DND-41 (cell line): ENCODE data around the gene ZKSCAN1.
"Not testable (repeated sequence)": the region's sequence is repeated elsewhere in the genome, so short reads cannot be mapped to it uniquely, and the experiment has no call there.

ENCODE experiments used
- ATAC-seq: fragments of 200-7000 bp; cut with Tn5 transposase; 3 replicates; pipeline ENCODE4 v1.9.1; 2021; ENCODE audit warnings: low read depth; ENCODE audit not compliant: insufficient read depth
- DNase-seq: peaks from one replicate; pipeline ENCODE4 v3.0.0-alpha.2; 2020
- H2AFZ ChIP-seq: 2 replicates; pipeline ENCODE4 v1.6.0; 2012; ENCODE audit warnings: low read depth, low read length
- H3K27ac ChIP-seq: 2 replicates; pipeline ENCODE4 v1.5.1; 2012; ENCODE audit warnings: low read length, inconsistent platforms
- H3K27me3 ChIP-seq: fragments of 200-600 bp; sonication (generic); 2 replicates; pipeline ENCODE4 v1.6.0; 2012; ENCODE audit warnings: low read length, mild to moderate bottlenecking, inconsistent platforms; ENCODE audit not compliant: insufficient read depth, poor library complexity
- H3K36me3 ChIP-seq: 2 replicates; pipeline ENCODE4 v1.5.1; 2012; ENCODE audit warnings: low read length, inconsistent platforms; ENCODE audit not compliant: insufficient read depth
- H3K4me1 ChIP-seq: 2 replicates; pipeline ENCODE4 v1.5.1; 2012; ENCODE audit warnings: mild to moderate bottlenecking, low read length; ENCODE audit not compliant: insufficient read depth
- H3K4me2 ChIP-seq: 2 replicates; pipeline ENCODE4 v1.6.0; 2012; ENCODE audit warnings: mild to moderate bottlenecking, moderate library complexity, low read length, inconsistent platforms; ENCODE audit not compliant: insufficient read depth
- H3K4me3 ChIP-seq, 2 experiments: fragments of 200-600 bp in 1 of 2; shearing (Covaris generic) in 1 of 2; 2 replicates each; pipeline ENCODE4 v1.5.1; 2012 to 2016; ENCODE audit warnings: inconsistent platforms in 2 of 2, low read length in 2 of 2, mild to moderate bottlenecking in 2 of 2, low read depth in 1 of 2, moderate library complexity in 1 of 2
- H3K79me2 ChIP-seq: 2 replicates; pipeline ENCODE4 v1.6.0; 2012; ENCODE audit warnings: low read length, inconsistent platforms; ENCODE audit not compliant: insufficient read depth
- H3K9ac ChIP-seq: 2 replicates; pipeline ENCODE4 v1.6.0; 2012; ENCODE audit warnings: low read depth, mild to moderate bottlenecking, inconsistent platforms, low read length, moderate library complexity
- H3K9me3 ChIP-seq: 2 replicates; pipeline ENCODE4 v1.5.1; 2012; ENCODE audit warnings: low read length, moderate library complexity, mild to moderate bottlenecking, inconsistent platforms; ENCODE audit not compliant: insufficient read depth, severe bottlenecking
- H4K20me1 ChIP-seq: 2 replicates; pipeline ENCODE4 v1.6.0; 2012; ENCODE audit warnings: low read length; ENCODE audit not compliant: insufficient read depth
- EZH2 ChIP-seq: IDR thresholded peaks from 3 replicates; pipeline ENCODE4 v1.6.1; 2012; ENCODE audit warnings: borderline replicate concordance, low read depth, mild to moderate bottlenecking, moderate library complexity, low read length, inconsistent platforms; ENCODE audit not compliant: severe bottlenecking
- TF ChIP-seq, protein P1 (sequence below): IDR thresholded peaks from 2 replicates; pipeline ENCODE4 v1.5.1; 2012; ENCODE audit warnings: borderline replicate concordance, low read length, moderate library complexity, mild to moderate bottlenecking; ENCODE audit not compliant: poor library complexity, severe bottlenecking; ENCODE audit errors: extremely low read depth

The ZKSCAN1 gene

DNA sequence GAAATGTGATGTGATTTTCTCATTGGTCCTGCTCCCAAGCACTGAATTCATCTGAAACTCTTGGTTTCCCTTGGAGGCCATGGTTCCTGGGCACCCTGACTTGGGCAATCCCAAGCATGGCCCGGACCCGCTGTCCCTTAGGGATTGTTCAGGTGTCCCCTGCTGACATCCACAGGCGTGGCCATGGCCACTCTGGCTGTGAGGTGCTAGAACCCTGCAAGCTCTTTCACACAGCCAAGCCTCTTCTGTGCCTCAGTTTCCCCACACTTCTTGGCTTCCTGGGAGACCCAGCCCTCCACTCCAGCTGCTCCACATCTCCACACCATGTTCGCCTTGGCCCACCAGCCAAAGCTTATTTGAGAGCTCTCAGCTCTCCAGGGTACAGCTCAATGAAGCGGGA is 27.6 kb upstream of the ZKSCAN1 start:
- DNase-seq: no peak
- no peak for ATAC-seq

DNA sequence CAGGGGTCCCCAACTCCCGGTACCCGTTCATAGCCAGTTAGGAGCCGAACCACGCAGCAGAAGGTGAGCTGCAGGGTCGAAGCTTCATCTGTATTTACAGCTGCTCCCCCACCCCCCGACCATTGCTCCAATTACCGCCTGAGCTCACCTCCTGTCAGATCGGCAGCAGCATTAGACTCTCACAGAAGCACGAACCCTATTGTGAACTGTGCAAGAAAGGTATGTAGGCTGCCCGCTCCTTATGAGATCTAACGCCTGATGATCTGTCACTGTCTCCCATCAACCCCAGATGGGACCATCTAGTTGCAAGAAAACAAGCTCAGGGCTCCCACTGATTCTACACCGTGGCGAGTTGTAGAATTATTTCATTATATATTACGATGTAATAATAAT is 24.9 kb upstream of the ZKSCAN1 start:
- Histone ChIP-seq H3K27me3 (no peaks in the 10 kb centered on the region), H3K9ac (no peak overlapping the region), H3K4me2 (peak overlapping the region; percentile 48), H3K36me3 (no peaks in the 10 kb centered on the region), H4K20me1 (no peaks in the 10 kb centered on the region), H3K4me1 (peaks cover 6% of the 10 kb centered on the region; the same call in 1 of the 2 replicates), H3K79me2 (no peaks in the 10 kb centered on the region), H3K9me3 (no peaks in the 10 kb centered on the region), H2AFZ (0 out of 2 replicates have a peak overlapping the region, but pooled peaks have one; percentile 28), H3K4me3 (no peak overlapping the region), H3K27ac (no peak overlapping the region)
- TF ChIP-seq, protein P1, sequence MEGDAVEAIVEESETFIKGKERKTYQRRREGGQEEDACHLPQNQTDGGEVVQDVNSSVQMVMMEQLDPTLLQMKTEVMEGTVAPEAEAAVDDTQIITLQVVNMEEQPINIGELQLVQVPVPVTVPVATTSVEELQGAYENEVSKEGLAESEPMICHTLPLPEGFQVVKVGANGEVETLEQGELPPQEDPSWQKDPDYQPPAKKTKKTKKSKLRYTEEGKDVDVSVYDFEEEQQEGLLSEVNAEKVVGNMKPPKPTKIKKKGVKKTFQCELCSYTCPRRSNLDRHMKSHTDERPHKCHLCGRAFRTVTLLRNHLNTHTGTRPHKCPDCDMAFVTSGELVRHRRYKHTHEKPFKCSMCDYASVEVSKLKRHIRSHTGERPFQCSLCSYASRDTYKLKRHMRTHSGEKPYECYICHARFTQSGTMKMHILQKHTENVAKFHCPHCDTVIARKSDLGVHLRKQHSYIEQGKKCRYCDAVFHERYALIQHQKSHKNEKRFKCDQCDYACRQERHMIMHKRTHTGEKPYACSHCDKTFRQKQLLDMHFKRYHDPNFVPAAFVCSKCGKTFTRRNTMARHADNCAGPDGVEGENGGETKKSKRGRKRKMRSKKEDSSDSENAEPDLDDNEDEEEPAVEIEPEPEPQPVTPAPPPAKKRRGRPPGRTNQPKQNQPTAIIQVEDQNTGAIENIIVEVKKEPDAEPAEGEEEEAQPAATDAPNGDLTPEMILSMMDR: no peak
- TF ChIP-seq EZH2: no peak
- DNase-seq (no peak), ATAC-seq (peak; percentile 20; the same call in 1 of the 3 replicates)

More for the DNA sequence above, 27.6 kb upstream of the ZKSCAN1 start:
- Histone ChIP-seq H3K27me3 (no peaks in the 10 kb centered on the region), H2AFZ (no peak overlapping the region), H3K4me2 (no peak overlapping the region), H3K27ac (no peak overlapping the region), H3K4me1 (peaks cover 15% of the 10 kb centered on the region), H3K4me3 (no peak overlapping the region), H3K36me3 (no peaks in the 10 kb centered on the region), H3K9ac (no peak overlapping the region), H4K20me1 (no peaks in the 10 kb centered on the region), H3K79me2 (no peaks in the 10 kb centered on the region), H3K9me3 (no peaks in the 10 kb centered on the region)
- no peak for TF ChIP-seq EZH2
- TF ChIP-seq, protein P1: no peak

DNA sequence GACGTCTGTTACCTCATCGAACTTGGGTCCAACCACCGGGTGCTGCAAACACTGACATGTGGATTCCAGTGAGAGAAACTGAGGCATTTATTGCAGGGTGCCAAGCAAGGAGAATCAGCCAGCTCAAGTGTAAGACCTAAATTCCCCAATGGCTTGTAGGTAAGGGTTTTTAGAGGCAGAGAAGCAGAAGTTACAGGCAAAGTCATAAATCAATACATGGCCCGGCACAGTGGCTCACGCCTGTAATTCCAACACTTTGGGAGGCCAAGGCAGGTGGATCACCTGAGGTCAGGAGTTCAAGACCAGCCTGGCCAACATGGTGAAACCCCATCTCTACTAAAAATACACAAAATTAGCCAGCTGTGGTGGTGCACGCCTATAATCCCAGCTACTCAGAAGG is 23.9 kb upstream of the ZKSCAN1 start:
- not testable (repeated sequence) for H3K79me2 ChIP-seq, H3K27me3 ChIP-seq, H3K4me2 ChIP-seq, H4K20me1 ChIP-seq, DNase-seq, H3K4me3 ChIP-seq, H2AFZ ChIP-seq, H3K36me3 ChIP-seq, H3K27ac ChIP-seq, H3K4me1 ChIP-seq, ATAC-seq, H3K9me3 ChIP-seq, H3K9ac ChIP-seq

DNA sequence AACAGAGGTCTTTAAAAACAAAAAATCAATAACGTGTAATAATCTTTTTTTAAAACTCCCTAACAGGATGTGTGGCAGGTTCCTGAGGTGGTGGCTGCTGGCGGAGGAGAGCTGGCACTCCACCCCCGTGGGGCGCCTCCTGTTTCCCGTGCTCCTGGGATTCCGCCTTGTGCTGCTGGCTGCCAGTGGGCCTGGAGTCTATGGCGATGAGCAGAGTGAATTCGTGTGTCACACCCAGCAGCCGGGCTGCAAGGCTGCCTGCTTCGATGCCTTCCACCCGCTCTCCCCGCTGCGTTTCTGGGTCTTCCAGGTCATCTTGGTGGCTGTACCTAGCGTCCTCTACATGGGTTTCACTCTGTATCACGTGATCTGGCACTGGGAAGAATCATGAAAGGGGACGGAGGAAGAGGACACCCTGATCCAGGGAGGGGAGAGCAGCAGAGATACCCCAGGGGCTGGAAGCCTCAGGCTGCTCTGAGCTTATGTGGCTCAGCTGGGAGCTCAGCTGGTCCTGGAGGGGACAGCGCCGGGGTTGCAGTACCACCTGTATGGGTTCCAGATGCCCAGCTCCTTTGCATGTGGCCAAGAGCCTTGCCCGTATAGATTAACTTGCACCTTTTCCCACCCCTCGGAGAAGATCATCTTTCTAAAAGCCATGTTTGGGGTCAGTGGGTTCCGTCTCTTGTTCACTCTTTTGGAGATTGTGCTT is 22.9 kb upstream of the ZKSCAN1 start:
- Histone ChIP-seq H4K20me1 (no peaks in the 10 kb centered on the region), H3K9me3 (no peaks in the 10 kb centered on the region), H2AFZ (no peak overlapping the region), H3K36me3 (no peaks in the 10 kb centered on the region), H3K4me1 (peaks cover 15% of the 10 kb centered on the region), H3K4me3 (no peak overlapping the region), H3K4me2 (no peak overlapping the region), H3K27me3 (no peaks in the 10 kb centered on the region), H3K9ac (no peak overlapping the region), H3K79me2 (no peaks in the 10 kb centered on the region), H3K27ac (no peak overlapping the region)
- ATAC-seq: no peak
- TF ChIP-seq, protein P1: no peak
- TF ChIP-seq EZH2: no peak
- no peak for DNase-seq
